Keratinocyte (primary cell): Measurements from ENCODE around the gene CLEC16A. TPM values are rescaled to one million over a fixed set of nuclear protein-coding genes. Genes with fewer than 3 reads are reported as not detected.

ENCODE experiments used
- DNase-seq: peaks from one replicate; pipeline ENCODE4 v3.0.0-alpha.2; 2011; ENCODE audit warnings: low read depth, missing footprints, low spot score
- FAIRE-seq: peaks from 2 replicates; lab custom pipeline; 2011; peaks lifted over from hg19 to GRCh38; lab: Jason Lieb, UNC
- H2AFZ ChIP-seq: 2 replicates; pipeline ENCODE4 v1.6.0; 2012; ENCODE audit warnings: low read length, control low read depth, inconsistent platforms; ENCODE audit not compliant: control insufficient read depth
- H3K27ac ChIP-seq: 2 replicates; pipeline ENCODE4 v1.5.1; 2011; ENCODE audit warnings: low read length; ENCODE audit not compliant: control insufficient read depth, insufficient read depth
- H3K27me3 ChIP-seq: 3 replicates; pipeline ENCODE4 v1.6.0; 2011; ENCODE audit warnings: low read length; ENCODE audit not compliant: control insufficient read depth, insufficient read depth; ENCODE audit errors: extremely low read depth
- H3K36me3 ChIP-seq, 2 experiments: 2 replicates in 1 of 2; 3 replicates in 1 of 2; pipeline ENCODE4 v1.5.1; 2011; ENCODE audit warnings: low read length in 2 of 2, mild to moderate bottlenecking in 1 of 2; ENCODE audit not compliant: control insufficient read depth in 2 of 2, insufficient read depth in 2 of 2; ENCODE audit errors: extremely low read depth in 1 of 2
- H3K4me1 ChIP-seq: 3 replicates; pipeline ENCODE4 v1.5.1; 2011; ENCODE audit warnings: low read length; ENCODE audit not compliant: control insufficient read depth, insufficient read depth; ENCODE audit errors: extremely low read depth
- H3K4me2 ChIP-seq: 3 replicates; pipeline ENCODE4 v1.6.0; 2011; ENCODE audit warnings: low read depth, low read length; ENCODE audit not compliant: control insufficient read depth, insufficient read depth; ENCODE audit errors: extremely low read depth
- H3K4me3 ChIP-seq, 3 experiments: fragments of 200-600 bp in 1 of 3; sonication (generic) in 1 of 3; 2 replicates in 2 of 3; 3 replicates in 1 of 3; pipeline ENCODE4 v1.5.1; 2011 to 2016; ENCODE audit warnings: low read length in 3 of 3, mild to moderate bottlenecking in 3 of 3, control low read depth in 2 of 3, inconsistent platforms in 1 of 3, low read depth in 1 of 3, mixed read lengths in 1 of 3, mixed run types in 1 of 3, moderate library complexity in 1 of 3; ENCODE audit not compliant: control insufficient read depth in 2 of 3, insufficient read depth in 2 of 3; ENCODE audit errors: extremely low read depth in 1 of 3
- H3K79me2 ChIP-seq: 2 replicates; pipeline ENCODE4 v1.6.0; 2012; ENCODE audit warnings: low read length; ENCODE audit not compliant: control insufficient read depth, insufficient read depth
- H3K9ac ChIP-seq: 3 replicates; pipeline ENCODE4 v1.6.0; 2011; ENCODE audit warnings: low read length; ENCODE audit not compliant: control insufficient read depth, insufficient read depth; ENCODE audit errors: extremely low read depth
- H3K9me1 ChIP-seq: 3 replicates; pipeline ENCODE4 v1.6.0; 2011; ENCODE audit warnings: low read length; ENCODE audit not compliant: control insufficient read depth, insufficient read depth; ENCODE audit errors: extremely low read depth
- H3K9me3 ChIP-seq: 2 replicates; pipeline ENCODE4 v1.5.1; 2012; ENCODE audit warnings: low read depth, low read length; ENCODE audit not compliant: control insufficient read depth
- H4K20me1 ChIP-seq: 3 replicates; pipeline ENCODE4 v1.6.0; 2011; ENCODE audit warnings: low read length; ENCODE audit not compliant: control insufficient read depth, insufficient read depth; ENCODE audit errors: extremely low read depth
- CTCF ChIP-seq, 3 experiments: IDR thresholded peaks in 1 of 3; conservative IDR thresholded peaks in 1 of 3; optimal IDR thresholded peaks in 1 of 3; 2 replicates in 2 of 3; 3 replicates in 1 of 3; pipeline versions ENCODE3 to v1.5.1; 2011; ENCODE audit warnings: low read length in 3 of 3, mild to moderate bottlenecking in 3 of 3, moderate library complexity in 2 of 3, control low read depth in 1 of 3, inconsistent platforms in 1 of 3; ENCODE audit not compliant: insufficient read depth in 2 of 3; ENCODE audit errors: extremely low read depth in 1 of 3
- EZH2 ChIP-seq: IDR thresholded peaks from one replicate; pipeline ENCODE4 v1.6.1; 2012; ENCODE audit warnings: inconsistent platforms, mild to moderate bottlenecking, low read length, moderate library complexity
- dilution Hi-C: fragments of 300-500 bp; cut with MboI; formaldehyde crosslinking; loops from one replicate; pipeline ENCODE4 v1.7.0; 2020; ENCODE audit warnings: low sequenced_read_pairs; ENCODE audit not compliant: extremely low pct_ligation_motif_present
- polyA plus RNA-seq, 5 experiments: library from polyadenylated mRNA; depleted of rRNA in 3 of 5; stranded (reverse) in 3 of 5; stranded (forward) in 1 of 5; unstranded in 1 of 5; fragments of >200 nt; gene quantifications; 1 replicate in 1 of 5; 2 replicates in 3 of 5; 3 replicates in 1 of 5; pipeline versions ENCODE4 v1.2.1 to v1.2.3, GENCODE V29; 2011 to 2012; ENCODE audit warnings: missing spikeins in 2 of 5, low read depth in 1 of 5, low replicate concordance in 1 of 5

CLEC16A gene
- polyA plus RNA-seq, 1 donor (not counting 4 experiments of a cell fraction or from before 2014, with no cell fraction given) = 9.5 TPM

GRCh38 chr16:11091021-11091785 lies 146.8 kb downstream of the CLEC16A start:
- H3K4me3 ChIP-seq = no peak overlapping the region
- peak overlapping the region; percentile 16 for H3K9ac ChIP-seq
- H3K9me1 ChIP-seq = peaks cover 7% of the 10 kb centered on the region
- no peaks in the 10 kb centered on the region for H3K27me3 ChIP-seq
- peak; percentile 39 for FAIRE-seq
- peaks cover 0 to 1% of the 10 kb centered on the region in 2 experiments for H3K36me3 ChIP-seq
- peak overlapping the region; percentile 7 for H2AFZ ChIP-seq
- H3K27ac ChIP-seq = peak overlapping the region; percentile 26
- H3K4me1 ChIP-seq = peaks cover 32% of the 10 kb centered on the region
- no peak for TF ChIP-seq EZH2
- TF ChIP-seq CTCF (optimal IDR thresholded peaks at IDR 0.05 in 1 of 3, IDR thresholded peaks at IDR 0.05 in 1 of 3, conservative IDR thresholded peaks at IDR 0.05 in 1 of 3; ENCODE audit: extremely low read depth in 1 of 3, insufficient read depth in 2 of 3, low read length in 3 of 3) = peak in 1 of 3 experiments; percentile 1
- H4K20me1 ChIP-seq = no peaks in the 10 kb centered on the region
- peak overlapping the region; percentile 35 for H3K4me2 ChIP-seq
- dilution Hi-C loops = no loop called here
- no peaks in the 10 kb centered on the region for H3K79me2 ChIP-seq
- DNase-seq = no peak
- H3K9me3 ChIP-seq = no peaks in the 10 kb centered on the region

GRCh38 chr16:11092788-11093571 lies 148.6 kb downstream of the CLEC16A start:
- Histone ChIP-seq H3K36me3 (peaks cover 0 to 1% of the 10 kb centered on the region in 2 experiments), H3K4me1 (peaks cover 32% of the 10 kb centered on the region), H3K27me3 (no peaks in the 10 kb centered on the region), H3K9ac (no peak overlapping the region), H3K79me2 (no peaks in the 10 kb centered on the region), H3K4me2 (no peak overlapping the region), H2AFZ (no peak overlapping the region), H3K4me3 (no peak overlapping the region), H3K9me1 (peaks cover 7% of the 10 kb centered on the region), H4K20me1 (no peaks in the 10 kb centered on the region), H3K9me3 (no peaks in the 10 kb centered on the region), H3K27ac (peak overlapping the region; percentile 56)
- FAIRE-seq (no peak), DNase-seq (no peak)
- dilution Hi-C loops = no loop called here
- no peak for TF ChIP-seq EZH2
- no peak for TF ChIP-seq CTCF (optimal IDR thresholded peaks at IDR 0.05 in 1 of 3, IDR thresholded peaks at IDR 0.05 in 1 of 3, conservative IDR thresholded peaks at IDR 0.05 in 1 of 3; ENCODE audit: extremely low read depth in 1 of 3, insufficient read depth in 2 of 3, low read length in 3 of 3)
